ENCODE data around the gene IRF8. TPM values are rescaled to one million over a fixed set of nuclear protein-coding genes. Genes with fewer than 3 reads are reported as not detected.
A peak's percentile ranks its signal among the peaks of the same experiment; 100 is the strongest.

IRF8 gene
- total RNA-seq, 2 donors from 2014 or later = 0.24 to 0.75 TPM

- no peaks in the 10 kb centered on the region for H3K27me3 ChIP-seq (ENCODE audit: control insufficient read depth, insufficient read depth, low read length, poor library complexity, severe bottlenecking)
- H3K4me1 ChIP-seq (ENCODE audit: control insufficient read depth, insufficient read depth, low read length) = no peaks in the 10 kb centered on the region
- no peak overlapping the region for H3K4me3 ChIP-seq (ENCODE audit: low read length)
- WGBS, 2 experiments (ENCODE audit: insufficient coverage in 1 of 2, insufficient read length in 1 of 2) = 89 to 95% methylated on average over 9 to 10 of the region's 10 CpGs
- H3K9me3 ChIP-seq (ENCODE audit: control insufficient read depth, low read length) = no peaks in the 10 kb centered on the region
- Mint-ChIP-seq H3K27ac (no peak overlapping the region), H3K4me1 (peaks cover 5% of the 10 kb centered on the region), H3K36me3 (ENCODE audit: low read depth) (no peaks in the 10 kb centered on the region), H3K9me3 (no peaks in the 10 kb centered on the region), H3K27me3 (ENCODE audit: insufficient read depth) (no peaks in the 10 kb centered on the region), H3K4me3 (no peak overlapping the region)
- H3K9ac ChIP-seq (ENCODE audit: extremely low read depth, low read length, poor library complexity, severe bottlenecking) = no peak overlapping the region
- no peaks in the 10 kb centered on the region for H3K36me3 ChIP-seq (ENCODE audit: control insufficient read depth, insufficient read depth, low read length)
- no peak for DNase-seq
- no peak for TF ChIP-seq CTCF (conservative IDR thresholded peaks at IDR 0.05)
- H3K27ac ChIP-seq (ENCODE audit: low read depth, low read length) = no peak overlapping the region
These were observed 29.4 kb downstream of the IRF8 start for GRCh38 chr16:85928401-85928820.

- Histone ChIP-seq H3K4me3 (ENCODE audit: low read length) (no peak overlapping the region), H3K4me1 (ENCODE audit: control insufficient read depth, insufficient read depth, low read length) (no peaks in the 10 kb centered on the region), H3K9ac (ENCODE audit: extremely low read depth, low read length, poor library complexity, severe bottlenecking) (no peak overlapping the region), H3K9me3 (ENCODE audit: control insufficient read depth, low read length) (no peaks in the 10 kb centered on the region), H3K36me3 (ENCODE audit: control insufficient read depth, insufficient read depth, low read length) (no peaks in the 10 kb centered on the region), H3K27me3 (ENCODE audit: control insufficient read depth, insufficient read depth, low read length, poor library complexity, severe bottlenecking) (no peaks in the 10 kb centered on the region), H3K27ac (ENCODE audit: low read depth, low read length) (no peak overlapping the region)
- TF ChIP-seq CTCF (conservative IDR thresholded peaks at IDR 0.05) = no peak
- Mint-ChIP-seq H3K27ac (no peak overlapping the region), H3K27me3 (ENCODE audit: insufficient read depth) (peaks cover 2% of the 10 kb centered on the region), H3K4me1 (peaks cover 5% of the 10 kb centered on the region), H3K36me3 (ENCODE audit: low read depth) (no peaks in the 10 kb centered on the region), H3K9me3 (no peaks in the 10 kb centered on the region), H3K4me3 (no peak overlapping the region)
- WGBS, 2 experiments (ENCODE audit: insufficient coverage in 1 of 2, insufficient read length in 1 of 2) = 90 to 91% methylated on average over 16 of the region's 16 CpGs
- peak; percentile 61 for DNase-seq
These were observed 30.3 kb downstream of the IRF8 start for GRCh38 chr16:85929259-85929721.

- H3K27me3 ChIP-seq (ENCODE audit: control insufficient read depth, insufficient read depth, low read length, poor library complexity, severe bottlenecking) = no peaks in the 10 kb centered on the region
- Mint-ChIP-seq H3K36me3 (ENCODE audit: low read depth) (no peaks in the 10 kb centered on the region), H3K27ac (no peak overlapping the region), H3K4me1 (peaks cover 5% of the 10 kb centered on the region), H3K27me3 (ENCODE audit: insufficient read depth) (peaks cover 2% of the 10 kb centered on the region), H3K9me3 (no peaks in the 10 kb centered on the region), H3K4me3 (no peak overlapping the region)
- H3K9ac ChIP-seq (ENCODE audit: extremely low read depth, low read length, poor library complexity, severe bottlenecking) = no peak overlapping the region
- H3K4me3 ChIP-seq (ENCODE audit: low read length) = no peak overlapping the region
- no peak overlapping the region for H3K27ac ChIP-seq (ENCODE audit: low read depth, low read length)
- no peaks in the 10 kb centered on the region for H3K36me3 ChIP-seq (ENCODE audit: control insufficient read depth, insufficient read depth, low read length)
- no peak for TF ChIP-seq CTCF (conservative IDR thresholded peaks at IDR 0.05)
- 94% methylated on average over 15 of the region's 15 CpGs for WGBS, 2 experiments (ENCODE audit: insufficient coverage in 1 of 2, insufficient read length in 1 of 2)
- H3K4me1 ChIP-seq (ENCODE audit: control insufficient read depth, insufficient read depth, low read length) = no peaks in the 10 kb centered on the region
- no peak for DNase-seq
- H3K9me3 ChIP-seq (ENCODE audit: control insufficient read depth, low read length) = no peaks in the 10 kb centered on the region
These were observed 31.3 kb downstream of the IRF8 start for GRCh38 chr16:85930301-85930700.

All from endodermal cell (in vitro differentiated cells).